Karpas-422 (cell line): Measurements from ENCODE around the gene GFAP. TPM values are rescaled to one million over a fixed set of nuclear protein-coding genes. Genes with fewer than 3 reads are reported as not detected.

Experiments
- DNase-seq: peaks from one replicate; pipeline ENCODE4 v3.0.0-alpha.2; 2015
- H2AFZ ChIP-seq: fragments of 200-600 bp; sonication (generic); 2 replicates; pipeline ENCODE4 v1.6.1; 2014; ENCODE audit warnings: antibody characterized with exemption, low read length, mixed read lengths
- H3K27ac ChIP-seq: fragments of 200-600 bp; sonication (generic); 2 replicates; pipeline ENCODE4 v1.5.1; 2014; ENCODE audit warnings: mild to moderate bottlenecking, low read length, moderate library complexity
- H3K27me3 ChIP-seq: fragments of 200-600 bp; sonication (generic); 2 replicates; pipeline ENCODE4 v1.6.1; 2014; ENCODE audit warnings: low read length, mixed read lengths
- H3K36me3 ChIP-seq: fragments of 200-600 bp; sonication (generic); 2 replicates; pipeline ENCODE4 v1.6.1; 2014; ENCODE audit warnings: low read length, mixed read lengths; ENCODE audit not compliant: insufficient read depth
- H3K4me1 ChIP-seq: fragments of 200-600 bp; sonication (generic); 2 replicates; pipeline ENCODE4 v1.6.1; 2014; ENCODE audit warnings: mild to moderate bottlenecking, low read length, mixed read lengths
- H3K4me2 ChIP-seq: fragments of 200-600 bp; sonication (generic); 2 replicates; pipeline ENCODE4 v1.6.1; 2014; ENCODE audit warnings: low read length, low read depth, mild to moderate bottlenecking; ENCODE audit not compliant: poor library complexity, severe bottlenecking
- H3K4me3 ChIP-seq: fragments of 200-600 bp; sonication (generic); 2 replicates; pipeline ENCODE4 v1.5.1; 2014; ENCODE audit warnings: mild to moderate bottlenecking, antibody characterized with exemption, low read length, mixed read lengths
- H3K79me2 ChIP-seq: fragments of 200-600 bp; sonication (generic); 2 replicates; pipeline ENCODE4 v1.6.1; 2014; ENCODE audit warnings: mild to moderate bottlenecking, low read length, mixed read lengths
- H3K9ac ChIP-seq: fragments of 200-600 bp; sonication (generic); 2 replicates; pipeline ENCODE4 v1.6.0; 2014; ENCODE audit warnings: low read length
- H3K9me2 ChIP-seq: fragments of 200-600 bp; sonication (generic), shearing (Covaris generic); replicated peaks from 2 replicates; pipeline ENCODE4 v1.6.0; 2014; ENCODE audit warnings: mild to moderate bottlenecking, low read length, moderate library complexity; ENCODE audit not compliant: insufficient read depth
- H3K9me3 ChIP-seq: fragments of 300-700, 200-600 bp; sonication (generic); 2 replicates; pipeline ENCODE4 v1.6.1; 2014; ENCODE audit warnings: low read length, mixed read lengths
- H4K20me1 ChIP-seq: fragments of 200-600 bp; sonication (generic); 2 replicates; pipeline ENCODE4 v1.6.1; 2014; ENCODE audit warnings: mild to moderate bottlenecking, antibody characterized with exemption, low read length, low read depth; ENCODE audit not compliant: insufficient read depth
- total RNA-seq: library from RNA; depleted of rRNA; stranded (reverse); fragments of >200 nt; shearing (Covaris generic); gene quantifications from 2 replicates; pipeline ENCODE4 v1.2.3, GENCODE V29; 2014; ENCODE audit warnings: low replicate concordance

The GFAP gene
- total RNA-seq, 1 experiment from 2014 or later = not detected

DNA sequence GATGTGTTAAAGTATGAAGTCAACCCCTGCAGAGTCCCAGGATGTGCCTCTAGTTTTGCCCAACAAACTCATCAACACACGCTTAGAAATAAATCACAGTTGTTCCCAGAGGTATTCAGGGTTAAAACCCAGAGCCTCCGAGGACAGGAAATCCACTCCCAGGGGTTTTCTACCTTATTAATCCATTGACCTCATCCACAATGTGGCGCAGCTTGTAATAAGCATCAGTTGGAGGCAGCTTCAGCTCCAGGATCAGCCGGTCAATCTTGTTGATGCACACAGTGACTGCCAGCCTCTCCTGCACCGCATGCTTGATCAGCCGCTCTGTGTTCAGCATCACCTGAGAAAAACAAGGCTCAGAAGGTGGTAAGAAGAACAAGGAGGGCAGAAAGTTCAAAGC lies 39.5 kb downstream of the GFAP start:
- DNase-seq = no peak
- Histone ChIP-seq H2AFZ (no peak overlapping the region), H3K4me1 (no peaks in the 10 kb centered on the region), H3K9me3 (no peaks in the 10 kb centered on the region), H3K9ac (no peak overlapping the region), H3K4me3 (no peak overlapping the region), H3K9me2 (no peaks in the 10 kb centered on the region), H3K27me3 (no peaks in the 10 kb centered on the region), H3K79me2 (0 out of 2 replicates have a peak, but pooled peaks cover 5% of the 10 kb centered on the region), H4K20me1 (no peaks in the 10 kb centered on the region), H3K27ac (no peak overlapping the region), H3K4me2 (no peak overlapping the region), H3K36me3 (peaks cover 45% of the 10 kb centered on the region; the same call in 1 of the 2 replicates)

GRCh38 chr17:44872131-44872768 lies 43.0 kb downstream of the GFAP start:
- no peak overlapping the region for H3K9ac ChIP-seq
- DNase-seq = no peak
- no peak overlapping the region for H2AFZ ChIP-seq
- H3K27ac ChIP-seq = no peak overlapping the region
- no peaks in the 10 kb centered on the region for H3K27me3 ChIP-seq
- H3K4me1 ChIP-seq = no peaks in the 10 kb centered on the region
- H4K20me1 ChIP-seq = no peaks in the 10 kb centered on the region
- H3K36me3 ChIP-seq = peaks cover 37% of the 10 kb centered on the region; the same call in 1 of the 2 replicates
- H3K4me2 ChIP-seq = no peak overlapping the region
- H3K79me2 ChIP-seq = no peaks in the 10 kb centered on the region
- H3K9me3 ChIP-seq = no peaks in the 10 kb centered on the region
- no peak overlapping the region for H3K4me3 ChIP-seq
- no peaks in the 10 kb centered on the region for H3K9me2 ChIP-seq

DNA sequence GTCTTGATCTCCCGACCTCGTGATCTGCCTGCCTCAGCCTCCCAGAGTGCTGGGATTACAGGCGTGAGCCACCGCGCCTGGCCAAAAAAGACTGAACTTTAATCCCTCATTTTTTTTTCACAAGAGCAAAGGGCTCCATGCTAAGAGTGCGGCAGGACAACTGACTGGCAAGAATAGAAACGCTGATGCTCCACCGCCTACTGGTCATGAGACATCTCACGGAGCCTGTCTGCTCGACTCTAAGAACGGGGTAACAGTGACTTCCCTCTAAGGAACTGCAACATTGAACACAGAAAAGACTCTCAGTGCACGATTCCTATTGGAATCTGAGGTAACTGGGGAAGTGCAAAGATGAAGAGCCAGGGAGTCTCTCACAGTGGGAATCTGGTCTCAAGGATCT lies 43.7 kb downstream of the GFAP start:
- Histone ChIP-seq H3K4me2 (no peak overlapping the region), H3K79me2 (no peaks in the 10 kb centered on the region), H3K9me2 (no peaks in the 10 kb centered on the region), H2AFZ (no peak overlapping the region), H3K27ac (no peak overlapping the region), H3K9me3 (no peaks in the 10 kb centered on the region), H3K27me3 (no peaks in the 10 kb centered on the region), H3K36me3 (peaks cover 35% of the 10 kb centered on the region; the same call in 1 of the 2 replicates), H3K9ac (no peak overlapping the region), H4K20me1 (no peaks in the 10 kb centered on the region), H3K4me1 (no peaks in the 10 kb centered on the region), H3K4me3 (no peak overlapping the region)
- DNase-seq = no peak

DNA sequence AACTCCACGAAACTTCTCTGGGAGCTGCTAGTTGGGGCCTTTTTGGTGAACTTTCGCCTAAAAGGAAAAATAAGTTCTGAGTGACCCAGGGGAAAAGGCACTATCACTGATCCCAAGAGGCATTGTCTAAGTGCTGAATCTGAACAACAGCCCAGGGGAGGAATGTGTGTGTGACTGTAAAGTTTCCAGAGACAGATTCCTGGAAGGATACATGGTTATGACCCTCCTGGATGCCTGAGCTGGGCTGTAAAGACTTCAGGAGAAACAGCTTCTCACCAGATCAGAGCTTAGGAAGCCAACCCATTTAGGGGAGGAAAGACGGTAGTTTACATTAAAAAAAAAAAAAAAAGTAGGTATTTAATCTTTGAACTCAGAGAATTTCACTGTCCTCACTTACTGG lies 47.5 kb downstream of the GFAP start:
- H3K4me1 ChIP-seq = no peaks in the 10 kb centered on the region
- DNase-seq = no peak
- H3K9ac ChIP-seq = no peak overlapping the region
- H2AFZ ChIP-seq = no peak overlapping the region
- no peaks in the 10 kb centered on the region for H3K9me3 ChIP-seq
- H4K20me1 ChIP-seq = 0 out of 2 replicates have a peak, but pooled peaks cover 5% of the 10 kb centered on the region
- H3K27me3 ChIP-seq = no peaks in the 10 kb centered on the region
- H3K4me2 ChIP-seq = no peak overlapping the region
- H3K27ac ChIP-seq = no peak overlapping the region
- H3K9me2 ChIP-seq = no peaks in the 10 kb centered on the region
- H3K79me2 ChIP-seq = no peaks in the 10 kb centered on the region
- H3K4me3 ChIP-seq = no peak overlapping the region
- peaks cover 35% of the 10 kb centered on the region for H3K36me3 ChIP-seq

GRCh38 chr17:44865931-44866330 lies 49.4 kb downstream of the GFAP start:
- no peaks in the 10 kb centered on the region for H3K4me1 ChIP-seq

GRCh38 chr17:44865231-44865660 lies 50.1 kb downstream of the GFAP start:
- Histone ChIP-seq H3K4me2 (no peak overlapping the region), H3K27me3 (no peaks in the 10 kb centered on the region), H3K27ac (no peak overlapping the region), H3K4me1 (no peaks in the 10 kb centered on the region), H3K36me3 (peaks cover 32% of the 10 kb centered on the region), H2AFZ (no peak overlapping the region), H3K9ac (no peak overlapping the region), H3K9me3 (no peaks in the 10 kb centered on the region), H4K20me1 (0 out of 2 replicates have a peak, but pooled peaks cover 5% of the 10 kb centered on the region), H3K9me2 (no peaks in the 10 kb centered on the region), H3K4me3 (no peak overlapping the region), H3K79me2 (no peaks in the 10 kb centered on the region)
- DNase-seq = peak; percentile 86

More at GRCh38 chr17:44865931-44866330, 49.4 kb downstream of the GFAP start:
- Histone ChIP-seq H3K4me2 (no peak overlapping the region), H3K27ac (no peak overlapping the region), H4K20me1 (0 out of 2 replicates have a peak, but pooled peaks cover 5% of the 10 kb centered on the region), H3K4me3 (no peak overlapping the region), H3K9me2 (no peaks in the 10 kb centered on the region), H3K9ac (no peak overlapping the region), H3K79me2 (no peaks in the 10 kb centered on the region), H2AFZ (no peak overlapping the region), H3K36me3 (peaks cover 29% of the 10 kb centered on the region), H3K27me3 (no peaks in the 10 kb centered on the region), H3K9me3 (no peaks in the 10 kb centered on the region)
- no peak for DNase-seq

DNA sequence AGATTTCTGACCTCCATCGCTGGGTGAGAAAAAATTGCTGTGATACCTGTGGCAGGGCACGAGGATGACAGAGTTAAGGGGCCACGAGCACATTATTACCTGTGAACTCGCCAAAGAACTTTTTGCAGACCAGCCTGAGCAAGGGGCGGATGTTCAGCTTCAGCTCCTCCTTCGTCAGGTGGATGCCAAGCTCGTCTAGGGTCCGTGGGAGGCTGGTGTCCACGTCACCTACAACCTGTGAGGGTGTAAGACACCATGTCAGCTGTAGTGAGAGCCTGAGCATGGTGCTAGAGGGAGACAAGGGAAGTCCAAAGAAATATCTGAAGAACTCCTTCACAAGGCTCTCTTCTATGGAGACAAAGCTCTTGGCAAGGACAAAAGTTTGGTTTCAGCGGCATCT lies 50.5 kb downstream of the GFAP start:
- Histone ChIP-seq H3K9me3 (no peaks in the 10 kb centered on the region), H3K79me2 (no peaks in the 10 kb centered on the region), H3K9me2 (no peaks in the 10 kb centered on the region), H3K4me2 (no peak overlapping the region), H3K9ac (no peak overlapping the region), H3K4me1 (no peaks in the 10 kb centered on the region), H3K27me3 (no peaks in the 10 kb centered on the region), H3K27ac (no peak overlapping the region), H2AFZ (no peak overlapping the region), H3K4me3 (no peak overlapping the region), H3K36me3 (peaks cover 33% of the 10 kb centered on the region), H4K20me1 (0 out of 2 replicates have a peak, but pooled peaks cover 5% of the 10 kb centered on the region)
- no peak for DNase-seq

DNA sequence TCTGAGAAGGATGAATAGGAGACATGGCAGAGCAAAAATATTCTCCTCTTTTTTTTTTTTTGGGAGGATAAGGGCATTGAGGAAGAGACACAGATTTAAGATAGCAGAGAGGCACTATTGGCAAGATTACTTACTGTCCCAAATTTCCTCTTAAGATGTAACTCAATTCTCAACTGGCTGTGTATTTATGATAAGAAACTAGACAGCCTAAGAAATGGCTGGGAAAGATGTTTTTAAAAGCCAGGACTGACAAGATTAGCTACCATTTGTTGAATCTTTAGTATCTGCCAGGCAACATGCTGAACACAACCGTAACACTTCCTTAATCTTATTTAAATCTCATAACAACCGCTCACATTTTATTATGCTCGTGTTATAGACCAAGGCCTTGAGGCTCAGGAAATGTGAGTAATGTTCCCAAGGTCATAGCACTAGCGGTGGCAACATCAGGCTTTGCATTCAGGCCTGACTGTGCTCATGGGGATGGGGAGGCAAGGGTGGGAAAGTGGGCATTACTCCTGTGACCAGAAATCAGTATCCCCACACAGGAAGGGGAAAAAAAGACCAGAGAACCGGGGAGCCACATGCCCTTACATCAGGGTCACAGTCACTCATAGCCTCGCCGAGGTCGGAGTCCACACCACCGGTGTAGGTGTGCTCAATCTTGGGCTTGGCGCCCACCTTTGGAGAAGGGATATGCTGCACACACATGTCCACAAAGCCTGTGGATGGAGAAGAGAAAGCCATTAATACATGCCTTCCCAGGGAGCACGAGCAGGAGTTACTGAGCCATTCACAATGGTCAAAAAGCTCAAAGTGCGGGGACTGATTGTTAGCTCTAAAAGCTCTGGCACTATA lies 52.0 kb downstream of the GFAP start:
- H3K27ac ChIP-seq = no peak overlapping the region
- H3K9ac ChIP-seq = no peak overlapping the region
- no peak for DNase-seq
- no peaks in the 10 kb centered on the region for H3K27me3 ChIP-seq
- H3K4me2 ChIP-seq = no peak overlapping the region
- no peak overlapping the region for H3K4me3 ChIP-seq
- no peaks in the 10 kb centered on the region for H3K9me3 ChIP-seq
- no peaks in the 10 kb centered on the region for H3K4me1 ChIP-seq
- H3K36me3 ChIP-seq = peaks cover 41% of the 10 kb centered on the region
- H2AFZ ChIP-seq = no peak overlapping the region
- 0 out of 2 replicates have a peak, but pooled peaks cover 5% of the 10 kb centered on the region for H4K20me1 ChIP-seq
- no peaks in the 10 kb centered on the region for H3K9me2 ChIP-seq
- no peaks in the 10 kb centered on the region for H3K79me2 ChIP-seq
